Limb (tissue), 2 donors: Measurements from ENCODE around the gene MAGED1.
"Not testable (repeated sequence)": the region's sequence is repeated elsewhere in the genome, so short reads cannot be mapped to it uniquely, and the experiment has no call there.

Experiments used
- DNase-seq, 2 donors: peaks; one replicate each; pipeline ENCODE4 v3.0.0-alpha.2; 2016; ENCODE audit errors: extremely low spot score in 2 of 2

Gene MAGED1

DNA sequence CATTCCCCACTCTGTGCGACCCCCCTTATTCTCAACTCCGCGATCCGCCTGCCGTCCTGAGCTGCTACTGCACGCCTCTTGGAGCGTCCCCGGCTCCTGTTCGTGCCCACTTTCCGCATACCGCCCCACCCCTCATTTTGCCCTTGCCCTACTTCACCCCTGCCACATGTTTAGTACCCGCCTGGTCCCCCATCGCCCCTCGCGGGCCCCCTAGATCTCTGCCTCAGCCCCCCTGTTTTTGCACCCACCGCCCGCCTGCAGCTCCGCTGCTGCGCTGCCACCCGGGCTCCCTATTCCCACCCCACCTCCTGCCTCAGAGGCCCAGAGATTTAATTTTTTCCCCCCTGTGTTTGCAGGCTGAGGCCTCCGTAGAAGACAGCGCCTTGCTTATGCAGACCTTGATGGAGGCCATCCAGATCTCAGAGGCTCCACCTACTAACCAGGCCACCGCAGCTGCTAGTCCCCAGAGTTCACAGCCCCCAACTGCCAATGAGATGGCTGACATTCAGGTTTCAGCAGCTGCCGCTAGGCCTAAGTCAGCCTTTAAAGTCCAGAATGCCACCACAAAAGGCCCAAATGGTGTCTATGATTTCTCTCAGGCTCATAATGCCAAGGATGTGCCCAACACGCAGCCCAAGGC, 1.4 kb downstream of the MAGED1 start:
- peak; percentile 10 to 46 for DNase-seq

DNA sequence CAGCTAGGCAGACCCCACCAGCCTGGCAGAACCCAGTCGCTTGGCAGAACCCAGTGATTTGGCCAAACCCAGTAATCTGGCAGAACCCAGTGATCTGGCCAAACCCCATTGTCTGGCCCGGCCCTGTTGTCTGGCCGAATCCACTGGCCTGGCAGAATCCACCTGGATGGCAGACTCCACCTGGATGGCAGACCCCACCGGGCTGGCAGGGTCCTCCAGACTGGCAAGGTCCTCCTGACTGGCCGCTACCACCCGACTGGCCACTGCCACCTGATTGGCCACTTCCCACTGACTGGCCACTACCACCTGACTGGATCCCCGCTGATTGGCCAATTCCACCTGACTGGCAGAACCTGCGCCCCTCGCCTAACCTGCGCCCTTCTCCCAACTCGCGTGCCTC, 3.2 kb downstream of the MAGED1 start:
- no peak for DNase-seq

DNA sequence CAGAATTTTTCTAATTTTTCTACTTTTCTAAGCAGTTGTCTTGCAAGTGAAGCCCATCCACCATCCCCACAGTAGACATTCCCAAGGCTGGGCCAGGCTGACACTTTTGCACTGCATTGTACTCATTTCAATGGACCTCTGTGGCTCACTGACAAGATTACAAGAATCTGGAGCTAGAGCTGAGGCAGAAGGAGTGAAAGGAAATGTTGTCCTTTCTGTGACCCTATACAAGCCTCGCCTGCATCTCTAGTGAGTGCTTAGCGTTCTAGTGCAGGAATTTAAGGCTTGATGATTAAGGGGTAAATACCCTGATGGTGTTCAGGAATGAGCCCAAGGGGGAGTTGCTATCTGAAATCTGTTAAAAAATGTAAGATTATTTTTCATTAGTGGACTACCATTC, 6.3 kb downstream of the MAGED1 start:
- DNase-seq: no peak

DNA sequence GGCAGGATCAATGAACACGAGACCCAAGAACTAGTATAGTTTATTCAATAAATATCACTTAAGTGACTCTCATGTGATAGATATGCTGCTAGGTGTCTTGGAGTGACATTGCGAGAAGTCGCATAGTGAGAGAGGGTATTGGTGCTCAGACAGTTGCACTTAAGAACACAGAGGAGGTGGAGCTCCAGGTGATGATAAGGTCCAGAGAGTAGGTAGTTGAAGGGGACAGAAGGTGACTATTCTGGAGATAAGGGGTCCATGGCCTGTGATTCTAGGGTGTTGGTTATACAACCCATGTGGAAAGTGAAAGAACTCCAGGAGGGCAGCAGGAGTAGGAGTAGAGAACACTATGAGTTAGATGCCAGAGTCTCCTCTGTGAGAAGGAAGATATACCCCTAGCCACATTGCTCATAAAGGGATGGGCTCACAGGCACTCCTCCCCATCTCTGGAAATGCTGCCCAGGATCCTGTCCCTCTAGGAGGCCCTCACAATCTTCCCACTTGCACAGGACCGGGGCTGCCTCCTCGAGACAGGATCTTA, 9.2 kb downstream of the MAGED1 start:
- no peak for DNase-seq

DNA sequence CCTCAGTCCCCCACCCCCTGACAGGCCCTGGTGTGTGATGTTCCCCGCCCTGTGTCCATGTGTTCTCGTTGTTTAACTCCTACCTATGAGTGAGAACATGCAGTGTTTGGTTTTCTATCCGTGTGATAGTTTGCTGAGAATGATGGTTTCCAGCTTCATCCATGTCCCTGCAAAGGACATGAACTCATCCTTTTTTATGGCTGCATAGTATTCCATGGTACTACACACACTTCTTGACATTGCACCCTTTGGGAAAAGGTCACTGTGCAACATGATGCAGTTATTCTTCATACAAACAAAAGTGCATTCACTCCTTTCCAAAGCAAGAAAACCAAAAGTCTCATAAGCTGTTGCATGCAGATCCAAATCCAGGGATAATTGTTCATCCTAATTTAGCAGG, 11.7 kb downstream of the MAGED1 start:
- not testable (repeated sequence) for DNase-seq

DNA sequence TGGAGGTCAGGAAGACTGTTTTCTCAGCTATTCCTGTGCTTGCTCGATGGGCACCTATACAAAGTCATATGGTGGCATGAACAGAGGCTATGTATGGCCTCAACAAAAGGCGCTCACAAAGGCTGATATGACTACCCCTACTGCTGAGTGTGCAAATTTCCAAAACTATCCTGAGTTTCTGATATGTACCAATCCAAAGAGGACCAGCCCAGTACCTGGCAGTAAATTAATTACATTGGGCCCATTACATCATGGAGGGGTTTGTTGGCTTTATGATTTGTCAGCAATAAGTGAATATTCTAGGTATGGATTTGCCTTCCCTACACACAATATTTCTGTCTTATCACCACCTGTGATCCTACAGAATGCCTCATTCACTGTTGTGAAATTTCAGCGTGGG, 12.3 kb downstream of the MAGED1 start:
- DNase-seq: no peak

DNA sequence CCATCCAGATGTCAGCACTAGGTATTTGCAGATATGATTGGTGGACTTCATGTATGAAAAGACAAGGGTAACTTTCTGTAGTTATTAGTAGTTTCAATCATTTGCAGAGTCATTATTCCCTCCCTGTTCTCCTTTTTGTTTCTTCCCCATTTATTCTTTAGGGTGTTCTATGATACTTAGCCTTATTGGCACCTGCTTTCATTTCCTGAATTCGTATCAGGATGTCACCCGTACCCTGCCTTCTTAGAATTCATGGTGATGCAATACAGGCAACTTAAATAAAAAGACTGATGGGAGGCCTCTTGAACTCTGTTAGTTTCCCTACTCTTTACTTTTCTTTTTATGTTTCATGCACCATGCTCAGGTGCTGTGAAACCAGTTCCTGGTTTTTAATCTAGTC, 24.2 kb downstream of the MAGED1 start:
- DNase-seq: no peak

DNA sequence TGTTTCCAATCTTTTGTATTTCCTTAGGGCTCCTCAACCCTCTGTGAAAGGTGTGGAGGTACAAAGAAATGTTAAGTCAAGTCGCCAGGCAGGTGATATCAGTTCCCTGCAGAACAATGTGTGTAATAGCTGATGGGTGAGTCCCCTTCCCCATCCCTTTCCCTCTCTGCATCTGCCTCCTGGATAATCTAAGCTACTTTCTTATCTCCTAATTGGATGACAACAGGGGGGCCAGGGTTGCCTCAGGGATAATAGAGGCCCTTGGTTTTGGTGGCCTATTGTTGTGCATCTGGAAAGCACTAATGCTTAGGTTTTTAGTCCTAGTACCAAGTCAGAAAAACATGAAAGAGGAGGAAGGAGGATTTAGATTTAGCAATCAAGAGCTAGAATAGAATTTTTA, 29.1 kb downstream of the MAGED1 start:
- no peak for DNase-seq

DNA sequence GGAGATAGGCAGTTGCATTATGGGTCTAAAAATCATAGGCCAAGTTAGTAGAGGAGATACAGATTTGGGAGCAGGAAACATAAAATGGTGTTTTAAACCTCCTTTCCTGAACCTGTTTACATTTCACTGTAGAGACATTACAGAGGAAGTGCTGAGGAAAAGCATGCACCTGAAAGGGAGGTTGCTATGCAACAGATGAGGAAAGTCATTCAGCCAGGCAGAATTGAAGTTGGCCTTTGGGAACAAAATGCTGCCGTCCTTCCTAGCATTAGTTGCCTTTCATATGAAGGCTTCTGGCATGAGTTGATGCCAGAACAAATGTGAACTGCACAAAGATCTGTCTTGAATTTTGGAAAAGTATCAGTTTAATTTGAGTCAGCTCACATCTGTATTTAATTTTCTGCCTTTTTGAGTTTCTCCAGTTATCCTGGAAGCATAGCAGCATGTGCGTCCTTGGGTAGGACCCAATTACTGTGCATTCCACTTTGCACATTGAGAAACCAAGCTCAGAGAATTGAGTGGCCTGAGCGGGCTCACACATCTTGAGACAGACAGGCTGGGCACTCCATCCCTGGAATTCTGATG, 38.2 kb downstream of the MAGED1 start:
- peak in 1 of 2 donors; percentile 12 for DNase-seq
